DMS 273 (cell line): ENCODE data around the gene PTPRB.

Experiments used
- DNase-seq: peaks from one replicate; lab custom pipeline; 2025; ENCODE audit not compliant: unreplicated experiment; lab: John Stamatoyannopoulos, UW

PTPRB gene

DNA sequence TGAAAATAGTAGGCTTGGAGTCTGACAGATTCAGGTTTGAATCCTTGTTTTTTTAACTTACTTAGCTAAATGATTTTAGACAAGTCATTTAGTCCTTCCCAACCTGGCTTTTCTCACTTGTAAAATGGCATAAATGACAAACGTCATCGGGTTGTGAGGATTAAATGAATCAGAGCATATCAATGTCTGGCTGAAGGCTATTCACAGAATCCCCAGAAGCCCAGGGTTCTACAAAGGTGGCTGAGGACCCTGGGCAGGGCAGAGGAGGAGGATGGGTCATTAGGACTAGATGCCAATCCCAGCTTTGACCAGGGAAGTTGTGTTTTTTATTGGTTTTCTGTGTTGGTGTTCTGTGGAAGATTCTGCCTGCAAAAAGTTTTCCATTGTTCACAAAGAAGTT, 7.6 kb upstream of the PTPRB start:
- no peak for DNase-seq

DNA sequence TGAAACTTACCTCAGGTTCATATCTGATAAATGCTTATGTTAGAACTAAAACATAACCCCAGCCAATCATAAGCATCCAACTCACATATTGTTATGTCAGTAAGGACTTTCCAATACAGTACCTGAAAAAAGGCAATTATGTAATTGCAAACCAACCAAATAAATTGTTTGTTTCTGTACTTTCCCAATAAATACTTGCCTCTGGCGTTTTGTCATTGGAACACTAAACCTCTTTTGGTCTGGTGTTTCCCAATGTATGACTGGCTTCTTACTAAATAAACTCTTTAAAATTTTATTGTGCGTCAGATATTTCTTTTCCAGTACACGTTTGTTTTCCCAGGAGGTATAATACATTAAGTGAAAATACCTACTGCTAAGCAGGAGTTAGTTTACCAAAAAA, 6.7 kb upstream of the PTPRB start:
- DNase-seq = no peak

DNA sequence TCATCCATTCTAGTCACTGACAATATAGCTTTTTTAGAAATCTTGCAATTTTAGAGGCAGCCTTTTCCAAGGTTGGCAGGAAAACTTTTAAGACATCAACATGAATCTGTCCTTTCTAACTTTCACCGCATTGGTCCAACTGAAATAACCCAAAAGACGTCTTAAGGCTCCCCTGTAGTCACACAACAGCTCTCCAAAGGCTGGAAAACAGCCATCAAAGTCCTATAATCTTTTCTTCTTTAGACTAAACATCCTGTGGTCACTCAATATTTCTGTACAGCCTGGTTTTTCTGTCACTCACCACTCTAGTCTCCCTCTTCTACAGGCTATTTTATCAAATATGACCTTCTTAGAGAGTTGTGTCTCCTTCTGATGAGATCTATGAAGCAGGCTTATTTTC, 4.5 kb upstream of the PTPRB start:
- no peak for DNase-seq

DNA sequence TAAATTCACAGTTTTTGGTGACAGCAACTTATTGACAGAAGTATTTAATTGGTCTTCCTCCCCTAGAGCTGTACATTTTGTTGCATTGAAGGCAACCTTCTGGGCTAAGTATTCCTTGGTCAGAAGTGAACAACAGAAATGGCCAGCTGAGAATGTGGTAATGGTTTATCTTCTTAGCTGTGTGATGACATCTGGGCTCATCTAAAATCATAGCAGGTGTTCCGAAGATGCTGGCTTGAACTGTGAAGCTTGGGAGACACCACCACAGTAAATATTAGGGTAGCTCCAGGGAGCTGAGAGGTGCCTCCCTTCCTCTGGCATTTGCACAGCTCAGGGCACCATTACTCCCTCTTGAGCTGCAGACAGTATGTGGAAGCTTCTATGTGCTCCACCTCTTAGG, 3.7 kb upstream of the PTPRB start:
- no peak for DNase-seq

DNA sequence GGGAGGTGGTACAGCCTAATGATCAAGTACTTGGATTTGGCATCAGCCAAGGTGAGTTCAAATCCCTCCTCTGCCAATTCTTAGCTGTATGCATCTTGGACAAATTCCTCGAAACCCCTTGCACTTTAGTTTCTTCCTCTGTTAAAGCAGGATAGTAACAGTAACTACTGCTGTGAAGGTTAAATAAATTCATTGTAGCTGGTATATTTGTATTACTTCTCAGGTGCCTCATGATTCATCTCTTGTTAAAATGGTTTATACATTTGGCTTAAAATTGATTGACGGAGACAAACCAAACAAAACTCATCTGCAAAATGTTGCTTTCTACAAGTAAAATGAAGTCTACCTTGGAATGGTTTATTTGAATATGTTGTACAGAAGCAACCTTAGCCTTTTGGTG, 2.3 kb upstream of the PTPRB start:
- no peak for DNase-seq

DNA sequence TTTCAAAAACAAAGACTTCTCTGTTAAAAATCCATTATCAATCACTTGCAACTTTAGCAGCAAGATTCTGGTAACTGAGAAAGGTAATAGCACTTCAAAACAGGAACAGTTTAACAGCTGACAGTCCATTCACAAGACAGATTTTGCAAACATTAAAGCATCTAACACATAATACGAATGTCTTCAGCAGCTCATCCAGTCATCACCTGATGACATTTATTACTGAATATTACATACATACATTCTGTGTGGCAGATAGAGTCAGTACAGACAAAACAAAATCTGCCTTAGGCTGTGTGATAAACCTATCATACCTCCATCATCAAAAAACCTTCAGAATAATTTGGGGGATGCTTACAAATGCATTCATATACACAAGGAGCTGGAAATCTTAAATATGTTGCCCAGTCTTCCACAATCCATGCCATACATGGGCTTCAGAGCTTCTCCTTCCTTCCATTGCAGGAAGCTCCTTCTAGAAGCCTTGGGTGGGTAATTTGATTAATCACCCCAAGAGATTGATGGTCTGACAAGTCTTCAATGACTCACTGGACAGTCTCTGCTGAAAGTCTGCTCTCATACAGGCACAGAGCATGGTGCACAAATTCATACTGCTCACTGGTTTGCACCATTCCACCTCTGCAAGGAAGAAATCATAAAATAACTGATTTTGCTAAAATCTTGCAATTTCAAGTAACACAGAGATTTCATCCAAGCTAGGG, 1.6 kb upstream of the PTPRB start:
- DNase-seq = no peak

DNA sequence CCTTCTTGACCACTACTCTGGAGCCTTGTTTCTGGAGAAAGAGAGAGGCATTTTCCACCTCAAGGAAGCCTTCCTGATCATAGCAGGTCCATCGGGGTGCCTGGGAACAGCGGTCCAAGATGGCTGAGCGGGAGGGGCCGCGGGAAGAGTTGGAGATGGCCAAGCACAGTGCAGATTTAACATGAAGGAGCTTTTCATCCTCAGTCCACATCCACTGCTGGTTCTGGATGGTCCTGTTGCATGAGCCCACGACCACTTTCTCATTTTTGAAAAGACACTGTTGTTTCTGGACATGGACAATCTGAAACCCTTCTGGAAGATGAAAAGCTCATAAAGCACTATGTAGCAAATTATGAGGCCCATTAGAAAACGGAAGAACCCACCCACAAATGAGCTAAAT, 1.5 kb downstream of the PTPRB start:
- no peak for DNase-seq

DNA sequence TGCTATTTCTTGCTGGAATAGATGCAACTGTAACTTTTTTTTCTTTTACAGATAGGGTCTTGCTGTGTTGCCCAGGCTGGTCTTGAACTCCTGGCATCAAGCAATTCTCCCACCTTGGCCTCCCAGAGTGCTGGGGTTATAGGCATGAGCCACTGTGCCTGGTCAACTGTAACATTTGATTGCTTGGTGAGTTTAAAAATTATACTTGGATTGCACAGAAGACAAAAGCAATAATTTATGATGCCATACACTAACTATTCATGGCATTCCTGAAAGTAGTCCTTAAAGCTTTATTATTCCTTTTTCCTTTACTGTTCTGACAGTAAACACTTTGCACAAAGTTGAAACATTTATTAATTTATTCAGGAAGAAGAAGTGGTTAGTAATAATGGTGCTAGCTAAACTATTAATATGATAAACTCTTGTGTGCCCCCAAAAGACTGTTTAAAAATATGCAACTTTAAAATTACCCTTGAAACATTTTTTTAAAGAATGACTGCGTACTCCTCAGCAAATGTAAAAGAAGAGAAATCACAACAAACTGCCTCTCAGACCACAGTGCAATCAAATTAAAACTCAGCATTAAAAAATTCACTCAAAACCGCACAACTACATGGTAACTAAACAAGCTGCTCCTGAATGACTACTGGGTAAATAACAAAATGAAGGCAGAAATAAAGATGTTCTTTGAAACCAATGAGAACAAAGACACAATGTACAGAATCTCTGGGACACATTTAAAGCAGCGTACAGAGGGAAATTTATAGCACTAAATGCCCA, 8.3 kb downstream of the PTPRB start:
- DNase-seq = no peak

DNA sequence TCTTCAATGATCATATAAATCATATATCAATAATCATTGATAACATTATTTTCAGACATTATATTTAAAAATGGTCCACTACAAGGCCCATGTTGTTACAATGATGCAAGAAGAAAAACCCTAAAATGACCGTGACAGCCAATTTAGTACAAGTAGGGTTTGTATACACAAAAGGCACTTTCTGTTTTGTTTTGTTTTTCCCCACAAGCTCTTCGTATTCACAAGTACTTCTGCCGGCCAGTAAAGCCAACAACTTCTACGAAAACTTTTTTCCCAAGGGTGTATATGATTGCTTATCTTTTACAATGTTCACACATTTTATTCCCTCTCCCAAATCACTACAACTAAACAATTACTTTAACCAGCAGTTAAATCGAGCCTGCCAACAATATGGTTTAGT, 9.6 kb downstream of the PTPRB start:
- no peak for DNase-seq

DNA sequence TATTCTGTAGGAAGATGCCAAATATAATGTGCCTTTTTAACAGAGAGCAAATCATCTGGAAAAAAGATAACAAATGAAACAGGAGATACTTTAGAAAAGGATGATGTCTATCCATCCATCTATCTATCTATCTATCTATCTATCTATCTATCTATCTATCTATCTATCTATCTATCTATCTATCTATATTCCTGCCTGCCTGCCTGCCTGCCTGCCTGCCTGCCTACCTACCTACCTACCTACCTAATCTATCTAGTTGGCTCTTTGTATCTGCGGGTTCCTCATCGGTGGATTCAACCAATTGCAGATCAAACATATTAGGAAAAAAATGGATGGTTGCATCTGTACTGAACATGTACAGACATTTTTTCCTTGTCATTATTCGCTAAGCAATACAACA, 11.0 kb downstream of the PTPRB start:
- no peak for DNase-seq

DNA sequence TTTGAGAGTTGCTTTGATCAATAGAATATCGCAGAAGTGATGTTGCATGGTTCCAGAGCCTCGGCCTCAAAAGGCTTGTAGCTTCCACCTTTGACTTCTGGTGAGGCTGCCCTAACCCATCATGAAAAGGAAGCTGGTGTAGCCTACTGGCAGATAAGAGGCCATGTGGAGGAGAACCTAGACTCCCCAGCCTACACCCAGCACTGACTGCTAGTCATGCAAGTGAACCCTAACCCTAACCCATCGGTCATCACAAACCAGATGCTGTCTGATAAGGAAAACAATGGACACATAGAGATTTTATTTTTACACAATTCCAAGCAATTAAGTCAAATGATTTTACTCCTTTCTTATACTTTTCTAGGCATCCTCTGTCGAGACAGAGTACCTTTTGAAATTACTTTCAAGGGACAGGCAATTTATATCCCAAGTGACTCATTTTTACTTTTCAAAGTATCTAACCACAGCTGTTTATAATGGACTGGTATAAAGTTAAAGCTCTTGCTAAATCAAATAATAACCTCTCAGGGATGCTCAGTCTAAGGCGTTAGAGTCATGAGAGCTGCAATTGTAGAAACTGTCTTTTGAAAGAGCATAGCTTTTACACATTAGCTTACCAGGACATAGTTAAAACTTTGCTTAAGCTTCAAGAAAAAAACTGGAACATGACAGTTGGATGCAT, 17.6 kb downstream of the PTPRB start:
- DNase-seq = no peak

DNA sequence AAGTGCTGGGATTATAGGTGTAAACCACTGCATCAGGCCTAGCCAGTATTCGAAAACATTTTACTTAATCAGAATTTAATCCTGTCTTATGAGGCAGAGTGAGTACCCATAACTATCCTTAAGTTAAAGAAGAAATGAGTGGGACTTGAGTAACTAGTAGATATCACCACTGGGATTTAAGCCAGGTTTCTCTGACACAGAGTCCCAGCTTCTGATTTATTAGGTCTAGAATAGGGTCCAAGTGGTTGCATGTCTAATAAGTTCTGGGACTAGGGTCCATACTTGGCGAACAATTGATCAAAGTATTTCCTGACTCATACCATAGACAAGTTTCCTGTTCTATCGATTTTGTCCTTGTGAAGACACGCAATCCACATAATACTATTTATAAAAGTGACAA, 18.9 kb downstream of the PTPRB start:
- DNase-seq = no peak

DNA sequence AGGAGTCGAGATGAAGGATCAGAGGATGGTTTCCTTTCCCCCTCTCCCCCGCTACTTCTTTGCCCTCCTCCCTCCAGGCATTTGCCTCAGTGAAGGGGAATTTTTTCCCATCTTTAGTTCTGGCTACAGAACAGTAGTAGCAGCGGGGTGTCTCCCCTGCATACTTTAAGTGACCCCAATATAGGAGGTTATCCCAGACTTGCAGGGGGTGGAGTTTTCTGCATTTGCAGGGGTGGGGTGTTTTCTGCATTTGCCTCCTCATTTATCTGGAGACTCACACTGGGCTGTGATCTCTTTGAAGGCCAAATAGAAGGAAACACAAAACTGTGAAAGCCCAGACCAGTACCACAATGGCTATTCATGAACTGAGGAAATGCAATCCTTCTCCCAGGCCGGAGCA, 19.8 kb downstream of the PTPRB start:
- DNase-seq = no peak

DNA sequence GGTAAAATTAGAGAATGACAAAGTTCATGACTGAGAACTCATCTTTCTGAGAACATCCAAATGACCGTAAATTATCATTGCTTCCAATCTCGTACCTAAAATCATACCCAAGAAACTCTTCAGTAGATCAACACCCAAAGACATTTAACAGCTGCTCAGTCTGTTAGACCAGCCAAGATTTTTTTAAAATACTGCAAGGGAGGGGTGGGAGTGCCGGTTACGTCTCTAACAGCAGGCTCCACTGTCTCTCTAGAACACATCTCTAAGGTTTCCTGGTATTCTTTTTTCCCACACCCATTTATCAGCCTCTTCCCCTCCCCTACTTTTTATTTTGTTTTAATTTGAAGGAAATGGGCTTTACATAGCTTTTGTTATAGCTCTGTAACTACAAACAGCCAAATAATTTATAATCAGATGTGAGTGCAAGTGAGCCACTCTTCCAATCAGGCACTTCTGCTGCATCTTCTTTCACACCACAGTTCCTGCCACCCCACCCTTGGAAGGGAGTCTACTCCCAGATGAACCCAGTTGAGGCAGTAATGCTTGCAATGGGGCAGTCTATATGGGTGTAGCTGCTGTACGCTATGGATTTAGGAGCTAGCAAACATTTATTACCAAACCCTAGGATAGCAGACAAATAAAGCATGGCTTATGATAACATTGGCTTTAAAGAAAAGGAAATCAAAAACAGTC, 21.9 kb downstream of the PTPRB start:
- peak; percentile 1 for DNase-seq

DNA sequence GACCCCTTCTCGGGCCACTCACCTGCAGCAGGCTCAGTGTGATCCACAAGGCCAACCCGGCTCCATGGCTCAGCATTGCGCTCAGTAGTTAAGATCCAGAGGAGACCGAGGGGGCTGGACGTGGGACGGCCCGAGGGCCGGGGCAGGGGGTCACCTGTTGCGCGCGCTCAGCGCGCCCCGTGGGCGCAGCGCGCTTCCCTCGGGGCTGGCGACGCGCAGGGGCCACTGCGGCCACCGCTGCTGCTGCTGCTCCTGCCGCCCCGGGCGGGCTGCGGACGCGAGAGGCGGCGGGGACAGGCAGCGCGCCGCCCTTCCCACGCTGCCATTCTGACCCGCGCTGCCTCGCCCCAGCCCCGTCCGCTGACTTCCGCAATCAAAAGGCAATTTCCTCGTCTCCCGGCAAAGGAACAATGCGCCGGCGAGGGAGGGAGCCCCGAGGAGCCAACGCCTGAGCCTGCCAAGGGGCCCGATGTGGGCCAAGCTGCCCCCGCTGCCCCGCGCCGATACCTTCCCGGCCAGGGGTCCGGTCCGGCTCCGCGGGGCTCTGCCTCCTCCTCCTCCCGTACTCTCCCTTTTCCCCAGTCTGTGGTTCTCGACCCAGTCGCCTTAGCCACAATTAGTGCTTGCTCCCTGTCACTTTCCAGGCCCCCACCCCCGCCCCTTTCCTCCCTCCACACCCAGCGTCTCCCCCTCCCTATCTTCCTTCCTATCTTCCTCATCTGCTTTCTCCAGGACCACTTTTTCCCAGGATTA, 27.3 kb downstream of the PTPRB start:
- peak; percentile 61 for DNase-seq

DNA sequence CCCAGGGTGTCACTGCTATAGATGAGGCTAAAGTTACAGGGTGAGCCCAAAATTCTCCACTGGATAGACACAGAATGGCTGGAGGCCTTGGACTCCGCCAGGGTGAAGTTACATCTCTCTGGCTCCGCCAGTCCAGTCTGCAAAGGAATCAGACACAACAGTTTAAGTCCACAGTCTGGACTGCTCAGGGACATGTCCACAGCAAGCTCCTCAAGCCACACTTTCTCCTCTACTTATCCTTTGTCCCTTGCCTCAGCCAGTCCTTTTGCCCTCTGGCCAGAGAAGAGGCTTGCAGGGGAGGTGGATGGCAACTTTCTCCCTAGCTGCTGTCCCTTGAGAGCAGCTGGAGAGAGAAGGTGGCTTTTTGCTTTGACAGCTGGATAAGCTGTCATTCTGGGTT, 28.0 kb downstream of the PTPRB start:
- peak; percentile 10 for DNase-seq

DNA sequence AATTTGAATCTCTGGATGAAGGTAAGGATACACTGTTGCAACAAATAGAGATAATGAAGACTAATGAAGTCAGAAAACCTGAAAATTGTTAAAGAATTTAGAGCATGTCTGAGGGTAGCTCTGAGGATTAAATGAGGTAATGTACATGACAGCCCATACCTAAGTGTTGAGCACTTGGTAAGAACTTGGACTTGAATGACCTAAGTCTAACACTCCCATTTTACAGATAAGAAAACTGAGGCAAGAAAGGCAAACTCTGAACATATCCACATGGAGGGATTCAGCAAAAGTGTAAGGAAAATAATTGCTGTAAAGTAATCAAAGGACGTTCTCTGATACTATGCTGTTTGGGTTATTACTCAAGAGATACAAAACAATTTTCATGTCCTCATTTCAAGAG, 29.0 kb downstream of the PTPRB start:
- no peak for DNase-seq

DNA sequence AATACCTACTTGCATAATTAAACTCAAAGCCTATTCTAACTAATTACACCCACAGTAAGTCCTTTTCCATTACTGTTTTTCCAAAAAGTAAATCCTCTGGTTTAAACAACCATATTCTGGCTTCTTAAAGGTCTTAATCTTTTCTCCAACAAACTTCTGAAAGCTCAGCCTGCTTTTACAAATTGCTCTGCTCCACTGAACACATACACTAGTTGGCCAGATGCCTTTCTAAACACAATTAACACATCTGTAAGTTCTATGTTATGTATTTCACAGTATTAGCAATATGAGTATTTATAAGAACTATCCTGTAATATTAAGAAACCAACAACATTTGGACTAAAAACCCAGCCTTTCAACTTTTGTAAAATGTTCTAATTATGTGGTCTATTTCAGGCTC, 30.1 kb downstream of the PTPRB start:
- DNase-seq = no peak

DNA sequence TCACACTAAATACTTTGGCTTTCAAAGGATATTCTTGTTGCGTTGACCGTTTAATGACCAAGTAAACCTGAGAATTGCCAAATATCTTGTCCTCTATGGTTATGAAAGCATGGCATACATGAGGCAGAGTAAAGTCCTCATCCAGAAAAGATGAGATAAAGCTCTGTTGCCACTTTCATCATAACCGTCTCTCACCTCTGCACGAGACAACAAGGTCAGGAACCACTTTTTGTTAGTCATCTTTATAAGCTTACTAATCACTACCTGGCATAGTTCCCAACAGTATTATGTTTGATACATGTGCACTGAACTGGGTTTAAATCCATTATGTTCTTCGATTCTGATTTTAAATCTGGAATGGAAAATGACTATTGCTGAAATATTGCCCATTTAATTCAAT, 31.3 kb downstream of the PTPRB start:
- no peak for DNase-seq

DNA sequence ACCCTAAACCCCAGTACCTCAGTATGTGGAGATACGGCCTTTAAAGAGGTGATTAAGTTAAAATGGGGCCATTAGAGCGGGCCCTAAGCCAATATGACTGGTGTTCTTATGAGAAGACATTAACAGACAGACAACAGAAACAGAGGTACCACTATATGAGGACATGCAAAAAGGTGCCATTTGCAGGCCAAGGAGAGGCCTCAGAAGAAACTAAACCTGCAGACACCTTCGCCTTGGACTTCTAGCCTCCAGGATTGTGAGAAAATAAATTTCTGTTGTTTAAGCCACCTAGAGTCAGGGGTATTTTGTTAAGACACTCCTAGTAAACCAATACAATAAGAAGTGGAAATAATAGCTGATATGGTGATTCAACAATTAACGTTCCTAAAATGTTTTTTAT, 32.6 kb downstream of the PTPRB start:
- no peak for DNase-seq

DNA sequence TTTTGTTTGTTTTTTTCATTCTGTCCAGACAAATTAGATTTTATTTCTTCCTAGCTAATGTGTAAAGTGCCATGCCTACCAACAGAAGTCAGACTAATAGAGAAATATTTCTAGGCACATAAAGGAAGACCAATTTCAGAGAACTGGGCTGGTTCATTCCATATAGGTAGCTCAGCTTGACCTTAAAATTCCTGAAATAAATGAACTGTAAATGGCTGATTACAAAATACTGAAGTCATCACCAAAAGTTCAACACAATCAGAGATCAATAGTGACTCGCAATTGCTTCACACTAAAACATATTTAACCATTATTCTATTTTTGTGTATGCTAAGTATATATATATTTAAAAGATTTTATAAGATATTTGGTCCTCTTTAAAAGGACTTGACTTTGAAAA, 34.2 kb downstream of the PTPRB start:
- DNase-seq = no peak
